Sigmoid colon (tissue), 4 donors: ENCODE data around the gene PLEKHA1.

ENCODE experiments used
- CTCF ChIP-seq, 4 experiments: fragments of 450-650 bp in 3 of 4; fragments of 200-600 bp in 1 of 4; IDR thresholded peaks; one replicate each; pipeline ENCODE4 v1.5.1; 2016 to 2019; ENCODE audit warnings: antibody characterized with exemption in 4 of 4, mild to moderate bottlenecking in 3 of 4, moderate library complexity in 2 of 4
- EP300 ChIP-seq, 4 donors: sonication (generic); formaldehyde crosslinking; IDR thresholded peaks; one replicate each; pipeline ENCODE4 v1.6.1; 2017; ENCODE audit warnings: antibody characterized with exemption in 4 of 4
- POLR2A ChIP-seq, 2 donors: fragments of 450-650 bp; IDR thresholded peaks; one replicate each; pipeline ENCODE4 v1.6.1; 2016; ENCODE audit warnings: antibody characterized with exemption in 2 of 2, mild to moderate bottlenecking in 2 of 2, moderate library complexity in 2 of 2
- POLR2AphosphoS5 ChIP-seq, 4 donors: sonication (generic); formaldehyde crosslinking; IDR thresholded peaks; one replicate each; pipeline ENCODE4 v1.6.1; 2017; ENCODE audit warnings: antibody characterized with exemption in 4 of 4

- TF ChIP-seq POLR2A (IDR thresholded peaks at IDR 0.05) (no peak), CTCF (IDR thresholded peaks at IDR 0.05) (no peak), POLR2AphosphoS5 (IDR thresholded peaks at IDR 0.05) (no peak), EP300 (IDR thresholded peaks at IDR 0.05) (no peak)
These were observed 5.8 kb upstream of the PLEKHA1 start for GRCh38 chr10:122368502-122369254.
